ENCODE measurements around the gene ZNF532. TPM values are rescaled to one million over a fixed set of nuclear protein-coding genes. Genes with fewer than 3 reads are reported as not detected.
"Not testable (repeated sequence)": the region's sequence is repeated elsewhere in the genome, so short reads cannot be mapped to it uniquely, and the experiment has no call there.

Gene ZNF532
- total RNA-seq, 1 experiment from 2014 or later, result 21.1 TPM

GRCh38 chr18:58829263-58829662 is 35.4 kb upstream of the ZNF532 start:
- H3K4me3 ChIP-seq, result no peak overlapping the region
- no TSS peak for BruUV-seq (replicated peaks)
- H3K27me3 ChIP-seq (ENCODE audit: insufficient read depth, low read depth), result no peaks in the 10 kb centered on the region
- no peaks in the 10 kb centered on the region for H4K20me1 ChIP-seq (ENCODE audit: insufficient read depth)
- intact Hi-C loops (cut with micrococcal nuclease; ENCODE audit: unreplicated experiment), result no loop called here
- H3K36me3 ChIP-seq (ENCODE audit: low read depth), result no peaks in the 10 kb centered on the region
- H3K9me2 ChIP-seq (ENCODE audit: insufficient read depth), result no peaks in the 10 kb centered on the region
- ChIA-PET POLR2A (ENCODE audit: unreplicated experiment) (no interaction called here), CTCF (no interaction called here)
- no peak for TF ChIP-seq CTCF (conservative IDR thresholded peaks at IDR 0.05)
- no peak for TF ChIP-seq EZH2 (IDR thresholded peaks at IDR 0.05; ENCODE audit: low read depth)
- no peak overlapping the region for H3K27ac ChIP-seq
- H3K79me2 ChIP-seq (ENCODE audit: low read depth), result no peaks in the 10 kb centered on the region
- H3K4me2 ChIP-seq, result no peak overlapping the region
- H3K4me1 ChIP-seq (replicated peaks; ENCODE audit: insufficient read depth), result peaks cover 5% of the 10 kb centered on the region
- H3F3A ChIP-seq (ENCODE audit: insufficient read depth, low read depth), result no peaks in the 10 kb centered on the region
- H3K9me3 ChIP-seq (ENCODE audit: insufficient read depth, low read depth), result no peaks in the 10 kb centered on the region
- no peak for DNase-seq
- no peak overlapping the region for H2AFZ ChIP-seq

- H3F3A ChIP-seq (ENCODE audit: insufficient read depth, low read depth); H2AFZ ChIP-seq; H3K4me2 ChIP-seq; intact Hi-C loops (cut with micrococcal nuclease; ENCODE audit: unreplicated experiment); H3K27me3 ChIP-seq (ENCODE audit: insufficient read depth, low read depth); H3K4me3 ChIP-seq; H3K79me2 ChIP-seq (ENCODE audit: low read depth); H3K9me3 ChIP-seq (ENCODE audit: insufficient read depth, low read depth); DNase-seq; H3K9me2 ChIP-seq (ENCODE audit: insufficient read depth); POLR2A ChIA-PET (ENCODE audit: unreplicated experiment); BruUV-seq (replicated peaks); H4K20me1 ChIP-seq (ENCODE audit: insufficient read depth); CTCF ChIA-PET; H3K27ac ChIP-seq; H3K4me1 ChIP-seq (replicated peaks; ENCODE audit: insufficient read depth); H3K36me3 ChIP-seq (ENCODE audit: low read depth): not testable (repeated sequence)
These were observed 34.8 kb upstream of the ZNF532 start for GRCh38 chr18:58829886-58830285.

- no peaks in the 10 kb centered on the region for H3K9me2 ChIP-seq (ENCODE audit: insufficient read depth)
- no peak for DNase-seq
- POLR2A ChIA-PET (ENCODE audit: unreplicated experiment), result interaction anchor here (0.7 kb wide), 1 partner anchor 787 kb away, joined by 4 read pairs; no protein-coding TSS in a partner anchor
- no peaks in the 10 kb centered on the region for H3K4me1 ChIP-seq (replicated peaks; ENCODE audit: insufficient read depth)
- no peak overlapping the region for H3K27ac ChIP-seq
- no TSS peak for BruUV-seq (replicated peaks)
- no peaks in the 10 kb centered on the region for H3K27me3 ChIP-seq (ENCODE audit: insufficient read depth, low read depth)
- no peak overlapping the region for H3K4me3 ChIP-seq
- no peak overlapping the region for H2AFZ ChIP-seq
- H3K4me2 ChIP-seq, result no peak overlapping the region
- H4K20me1 ChIP-seq (ENCODE audit: insufficient read depth), result no peaks in the 10 kb centered on the region
- no peaks in the 10 kb centered on the region for H3F3A ChIP-seq (ENCODE audit: insufficient read depth, low read depth)
- no peaks in the 10 kb centered on the region for H3K36me3 ChIP-seq (ENCODE audit: low read depth)
- H3K79me2 ChIP-seq (ENCODE audit: low read depth), result no peaks in the 10 kb centered on the region
- TF ChIP-seq CTCF (conservative IDR thresholded peaks at IDR 0.05), result no peak
- no peak for TF ChIP-seq EZH2 (IDR thresholded peaks at IDR 0.05; ENCODE audit: low read depth)
- CTCF ChIA-PET, result no interaction called here
- H3K9me3 ChIP-seq (ENCODE audit: insufficient read depth, low read depth), result no peaks in the 10 kb centered on the region
- intact Hi-C loops (cut with micrococcal nuclease; ENCODE audit: unreplicated experiment), result no loop called here
These were observed 33.1 kb upstream of the ZNF532 start for GRCh38 chr18:58831606-58832005.

DNA sequence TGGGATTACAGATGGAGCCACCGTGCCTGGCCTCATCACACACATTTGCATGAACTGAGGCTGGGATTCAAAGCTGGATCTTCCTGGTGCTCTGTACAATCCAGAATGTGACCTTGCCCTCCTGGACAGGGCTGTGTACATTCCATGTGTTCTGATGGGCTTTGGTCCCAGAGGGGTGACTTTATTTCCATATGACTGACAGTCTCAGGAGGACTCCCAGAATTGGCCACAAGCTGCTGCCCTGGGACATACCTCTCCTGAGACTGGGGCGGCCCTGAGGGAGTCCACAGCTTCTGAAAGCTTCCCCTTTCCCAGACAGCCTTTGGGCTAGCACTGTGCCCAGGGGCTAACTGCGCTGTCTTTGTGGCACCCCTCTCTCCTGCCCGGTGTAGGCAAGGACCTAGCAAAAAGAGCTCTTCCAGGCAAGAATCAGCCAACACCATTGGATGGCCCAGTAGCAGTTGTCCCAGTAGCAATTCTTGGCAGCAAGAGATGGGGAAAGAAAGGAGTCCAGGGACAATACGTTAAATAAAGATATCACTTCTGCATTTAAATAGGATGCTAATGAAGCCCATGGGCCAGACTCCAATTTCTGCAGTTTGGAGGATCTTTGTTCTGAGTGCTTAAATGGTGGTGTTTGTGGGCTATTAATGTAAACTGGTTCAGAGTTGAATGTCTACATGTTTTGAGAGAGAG is 26.4 kb upstream of the ZNF532 start:
- DNase-seq, result no peak
- Histone ChIP-seq H3F3A (ENCODE audit: insufficient read depth, low read depth) (no peaks in the 10 kb centered on the region), H3K79me2 (ENCODE audit: low read depth) (no peaks in the 10 kb centered on the region), H3K36me3 (ENCODE audit: low read depth) (no peaks in the 10 kb centered on the region), H3K9me2 (ENCODE audit: insufficient read depth) (no peaks in the 10 kb centered on the region), H3K4me2 (no peak overlapping the region), H2AFZ (no peak overlapping the region), H3K4me1 (replicated peaks; ENCODE audit: insufficient read depth) (no peaks in the 10 kb centered on the region), H3K4me3 (no peak overlapping the region), H3K27me3 (ENCODE audit: insufficient read depth, low read depth) (no peaks in the 10 kb centered on the region), H3K27ac (no peak overlapping the region), H4K20me1 (ENCODE audit: insufficient read depth) (no peaks in the 10 kb centered on the region), H3K9me3 (ENCODE audit: insufficient read depth, low read depth) (0 out of 2 replicates have a peak, but pooled peaks cover 3% of the 10 kb centered on the region)
- ChIA-PET POLR2A (ENCODE audit: unreplicated experiment) (no interaction called here), CTCF (no interaction called here)
- intact Hi-C loops (cut with micrococcal nuclease; ENCODE audit: unreplicated experiment), result no loop called here
- BruUV-seq (replicated peaks), result no TSS peak
- TF ChIP-seq CTCF (conservative IDR thresholded peaks at IDR 0.05) (no peak), EZH2 (IDR thresholded peaks at IDR 0.05; ENCODE audit: low read depth) (no peak)
